ENCODE measurements around the gene INPP5D. TPM values are rescaled to one million over a fixed set of nuclear protein-coding genes. Genes with fewer than 3 reads are reported as not detected.

INPP5D gene
- total and polyA plus RNA-seq, 2 of the 13 experiments (the other 11 are each of a cell fraction or from before 2014, with no cell fraction given), result 16.7 to 18.0 TPM

DNA sequence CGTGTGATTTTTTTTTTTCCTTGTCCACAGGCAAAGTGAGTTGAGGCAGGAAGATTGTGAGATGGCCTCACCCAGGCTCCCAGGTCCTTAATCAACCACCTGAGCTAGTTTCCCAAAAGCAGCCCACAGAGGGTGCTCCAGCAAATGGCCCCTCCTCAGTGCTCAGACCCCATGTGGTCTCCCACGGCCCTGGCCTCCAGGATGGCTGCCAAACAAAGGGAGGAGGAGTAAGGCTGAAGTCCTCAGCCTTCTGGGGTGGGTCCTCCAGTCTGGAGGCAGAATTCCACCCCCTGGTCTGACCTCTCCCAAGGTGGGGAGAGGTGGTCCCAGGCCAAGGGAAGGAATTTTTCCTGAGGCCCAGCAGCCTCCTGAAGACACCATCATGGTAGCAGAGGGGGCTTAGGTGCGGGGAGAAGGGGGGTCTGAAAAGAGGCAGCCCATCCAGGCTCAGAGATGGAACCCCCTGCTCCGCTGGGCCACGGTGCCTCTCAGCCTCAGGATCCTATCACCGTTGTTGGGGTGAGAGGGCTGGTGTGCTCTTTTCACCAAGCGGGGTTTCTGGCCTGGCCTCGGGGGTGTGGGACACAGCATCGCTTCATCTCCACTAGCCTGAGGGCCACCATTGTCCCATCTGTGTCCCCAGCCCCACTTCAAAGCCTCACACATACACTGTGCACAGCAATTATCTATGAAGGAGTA is 49.4 kb upstream of the INPP5D start:
- ChIA-PET POLR2A (interaction anchor here (1.2 to 3.1 kb wide), 2 partner anchors 18 to 153 kb away, joined by 3 to 23 read pairs; no protein-coding TSS in a partner anchor), CTCF (ENCODE audit: low intra/inter-chr PET ratio, low total read pairs) (no interaction called here)
- in situ Hi-C loops (cut with HindIII; ENCODE audit: extremely low pct_ligation_motif_present, low pct_unique_long_range_greater_than_20kb) (no loop called here), intact Hi-C loops (cut with micrococcal nuclease; ENCODE audit: unreplicated experiment) (loop anchor here (5.0 kb wide), 1 partner anchor 242 kb away; the partner anchor contains the start of gene ATG16L1)
- H3K36me3 ChIP-seq (replicated peaks in 1 of 2; ENCODE audit: control insufficient read depth in 1 of 2, insufficient read depth in 2 of 2, low read length in 2 of 2), result peaks cover 0 to 7% of the 10 kb centered on the region in 2 experiments; a peak in 1 of 5 replicates
- peaks cover 21% of the 10 kb centered on the region for H3K79me2 ChIP-seq (ENCODE audit: insufficient read depth, low read length)
- H3K27ac ChIP-seq (ENCODE audit: extremely low read length, insufficient read depth, low read length), result no peak overlapping the region
- H2AFZ ChIP-seq (ENCODE audit: low read length), result no peak overlapping the region
- no TSS peak for BruUV-seq (replicated peaks)
- FAIRE-seq, result no peak
- H3K4me1 ChIP-seq (ENCODE audit: insufficient read depth, low read length), result peaks cover 42% of the 10 kb centered on the region
- H3K9ac ChIP-seq (ENCODE audit: insufficient read depth, low read depth, low read length), result no peak overlapping the region
- no peak for ATAC-seq
- DNase-seq (ENCODE audit: low spot score), result no peak
- H3K4me2 ChIP-seq (ENCODE audit: low read depth, low read length), result peak overlapping the region; percentile 87
- no peaks in the 10 kb centered on the region for H4K20me1 ChIP-seq (ENCODE audit: insufficient read depth, low read length)
- H3K4me3 ChIP-seq (replicated peaks in 1 of 3; ENCODE audit: insufficient read depth in 1 of 3, low read depth in 2 of 3, low read length in 3 of 3), result no peak overlapping the region
- H3K27me3 ChIP-seq (ENCODE audit: control insufficient read depth in 1 of 2, insufficient read depth in 2 of 2, low read length in 2 of 2), result no peaks in the 10 kb centered on the region; a peak in 1 of 5 replicates
- 97% methylated on average over 9 of the region's 9 CpGs for WGBS (ENCODE audit: low lambda C conversion rate)
- no peaks in the 10 kb centered on the region for H3K9me3 ChIP-seq (ENCODE audit: low read length)
- no peak for TF ChIP-seq PRMT3 (CRISPR knock-in tag; IDR thresholded peaks at IDR 0.05; ENCODE audit: borderline replicate concordance, low read depth)
- TF ChIP-seq RORA (CRISPR knock-in tag; IDR thresholded peaks at IDR 0.05), result no peak
- TF ChIP-seq MED8 (CRISPR knock-in tag; IDR thresholded peaks at IDR 0.05; ENCODE audit: insufficient replicate concordance), result peak; percentile 18
- no peak for TF ChIP-seq RARA (CRISPR knock-in tag; IDR thresholded peaks at IDR 0.05)
- TF ChIP-seq ZNF232 (CRISPR knock-in tag; IDR thresholded peaks at IDR 0.05; ENCODE audit: borderline replicate concordance), result no peak
- TF ChIP-seq, protein P1, sequence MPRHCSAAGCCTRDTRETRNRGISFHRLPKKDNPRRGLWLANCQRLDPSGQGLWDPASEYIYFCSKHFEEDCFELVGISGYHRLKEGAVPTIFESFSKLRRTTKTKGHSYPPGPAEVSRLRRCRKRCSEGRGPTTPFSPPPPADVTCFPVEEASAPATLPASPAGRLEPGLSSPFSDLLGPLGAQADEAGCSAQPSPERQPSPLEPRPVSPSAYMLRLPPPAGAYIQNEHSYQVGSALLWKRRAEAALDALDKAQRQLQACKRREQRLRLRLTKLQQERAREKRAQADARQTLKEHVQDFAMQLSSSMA (CRISPR knock-in tag; IDR thresholded peaks at IDR 0.05), result no peak
- TF ChIP-seq, protein P2, sequence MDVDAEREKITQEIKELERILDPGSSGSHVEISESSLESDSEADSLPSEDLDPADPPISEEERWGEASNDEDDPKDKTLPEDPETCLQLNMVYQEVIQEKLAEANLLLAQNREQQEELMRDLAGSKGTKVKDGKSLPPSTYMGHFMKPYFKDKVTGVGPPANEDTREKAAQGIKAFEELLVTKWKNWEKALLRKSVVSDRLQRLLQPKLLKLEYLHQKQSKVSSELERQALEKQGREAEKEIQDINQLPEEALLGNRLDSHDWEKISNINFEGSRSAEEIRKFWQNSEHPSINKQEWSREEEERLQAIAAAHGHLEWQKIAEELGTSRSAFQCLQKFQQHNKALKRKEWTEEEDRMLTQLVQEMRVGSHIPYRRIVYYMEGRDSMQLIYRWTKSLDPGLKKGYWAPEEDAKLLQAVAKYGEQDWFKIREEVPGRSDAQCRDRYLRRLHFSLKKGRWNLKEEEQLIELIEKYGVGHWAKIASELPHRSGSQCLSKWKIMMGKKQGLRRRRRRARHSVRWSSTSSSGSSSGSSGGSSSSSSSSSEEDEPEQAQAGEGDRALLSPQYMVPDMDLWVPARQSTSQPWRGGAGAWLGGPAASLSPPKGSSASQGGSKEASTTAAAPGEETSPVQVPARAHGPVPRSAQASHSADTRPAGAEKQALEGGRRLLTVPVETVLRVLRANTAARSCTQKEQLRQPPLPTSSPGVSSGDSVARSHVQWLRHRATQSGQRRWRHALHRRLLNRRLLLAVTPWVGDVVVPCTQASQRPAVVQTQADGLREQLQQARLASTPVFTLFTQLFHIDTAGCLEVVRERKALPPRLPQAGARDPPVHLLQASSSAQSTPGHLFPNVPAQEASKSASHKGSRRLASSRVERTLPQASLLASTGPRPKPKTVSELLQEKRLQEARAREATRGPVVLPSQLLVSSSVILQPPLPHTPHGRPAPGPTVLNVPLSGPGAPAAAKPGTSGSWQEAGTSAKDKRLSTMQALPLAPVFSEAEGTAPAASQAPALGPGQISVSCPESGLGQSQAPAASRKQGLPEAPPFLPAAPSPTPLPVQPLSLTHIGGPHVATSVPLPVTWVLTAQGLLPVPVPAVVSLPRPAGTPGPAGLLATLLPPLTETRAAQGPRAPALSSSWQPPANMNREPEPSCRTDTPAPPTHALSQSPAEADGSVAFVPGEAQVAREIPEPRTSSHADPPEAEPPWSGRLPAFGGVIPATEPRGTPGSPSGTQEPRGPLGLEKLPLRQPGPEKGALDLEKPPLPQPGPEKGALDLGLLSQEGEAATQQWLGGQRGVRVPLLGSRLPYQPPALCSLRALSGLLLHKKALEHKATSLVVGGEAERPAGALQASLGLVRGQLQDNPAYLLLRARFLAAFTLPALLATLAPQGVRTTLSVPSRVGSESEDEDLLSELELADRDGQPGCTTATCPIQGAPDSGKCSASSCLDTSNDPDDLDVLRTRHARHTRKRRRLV (CRISPR knock-in tag; IDR thresholded peaks at IDR 0.05), result no peak
- no peak for TF ChIP-seq TRIM22 (IDR thresholded peaks at IDR 0.05)
- no peak for TF ChIP-seq NCOR1 (IDR thresholded peaks at IDR 0.05; ENCODE audit: borderline replicate concordance, low read length)
- no peak for TF ChIP-seq GTF2F1 (IDR thresholded peaks at IDR 0.05; ENCODE audit: low read length)
- peak; percentile 72; the same call in 1 of the 2 replicates for TF ChIP-seq ZNF572 (CRISPR knock-in tag; IDR thresholded peaks at IDR 0.05)
- TF ChIP-seq SOX6 (IDR thresholded peaks at IDR 0.05), result no peak
- TF ChIP-seq SOX6 (CRISPR knock-in tag; IDR thresholded peaks at IDR 0.05), result peak; percentile 30; the same call in 1 of the 2 replicates
- no peak for TF ChIP-seq RFX1 (IDR thresholded peaks at IDR 0.05)
- TF ChIP-seq ZNF775 (CRISPR knock-in tag; IDR thresholded peaks at IDR 0.05; ENCODE audit: borderline replicate concordance), result no peak
- TF ChIP-seq, protein P3, sequence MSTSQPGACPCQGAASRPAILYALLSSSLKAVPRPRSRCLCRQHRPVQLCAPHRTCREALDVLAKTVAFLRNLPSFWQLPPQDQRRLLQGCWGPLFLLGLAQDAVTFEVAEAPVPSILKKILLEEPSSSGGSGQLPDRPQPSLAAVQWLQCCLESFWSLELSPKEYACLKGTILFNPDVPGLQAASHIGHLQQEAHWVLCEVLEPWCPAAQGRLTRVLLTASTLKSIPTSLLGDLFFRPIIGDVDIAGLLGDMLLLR (CRISPR knock-in tag; IDR thresholded peaks at IDR 0.05), result peak; percentile 22; the same call in 1 of the 2 replicates
- TF ChIP-seq NFE2L1 (CRISPR knock-in tag; IDR thresholded peaks at IDR 0.05; ENCODE audit: borderline replicate concordance), result no peak
- no peak for TF ChIP-seq ZNF124 (CRISPR knock-in tag; IDR thresholded peaks at IDR 0.05)
